Measurements from ENCODE around the gene HEMGN.

The HEMGN gene

GRCh38 chr9:97959585-97959984 lies 21.6 kb upstream of the HEMGN start:
- TF ChIP-seq GLIS3 (CRISPR knock-in tag; IDR thresholded peaks at IDR 0.05) (no peak), OSR1 (CRISPR knock-in tag; IDR thresholded peaks at IDR 0.05) (no peak), ZC3H10 (CRISPR knock-in tag; IDR thresholded peaks at IDR 0.05) (no peak), ESRRG (CRISPR knock-in tag; IDR thresholded peaks at IDR 0.05) (no peak), PATZ1 (CRISPR knock-in tag; IDR thresholded peaks at IDR 0.05; ENCODE audit: borderline replicate concordance) (no peak), RARB (CRISPR knock-in tag; IDR thresholded peaks at IDR 0.05) (no peak), TOX (CRISPR knock-in tag; IDR thresholded peaks at IDR 0.05; ENCODE audit: borderline replicate concordance) (no peak), POU6F1 (CRISPR knock-in tag; IDR thresholded peaks at IDR 0.05; ENCODE audit: borderline replicate concordance, low read depth) (no peak), ZFP30 (CRISPR knock-in tag; IDR thresholded peaks at IDR 0.05) (no peak), ZNF565 (CRISPR knock-in tag; conservative IDR thresholded peaks at IDR 0.05; ENCODE audit: low read depth) (no peak), ZNF70 (CRISPR knock-in tag; IDR thresholded peaks at IDR 0.05) (no peak)
- no peak for ATAC-seq

- TF ChIP-seq ESRRG (CRISPR knock-in tag; IDR thresholded peaks at IDR 0.05) (no peak), CREB5 (CRISPR knock-in tag; IDR thresholded peaks at IDR 0.05; ENCODE audit: low read depth) (no peak), ZNF70 (CRISPR knock-in tag; IDR thresholded peaks at IDR 0.05) (no peak), BACH2 (CRISPR knock-in tag; IDR thresholded peaks at IDR 0.05; ENCODE audit: borderline replicate concordance) (no peak), SNAI2 (CRISPR knock-in tag; IDR thresholded peaks at IDR 0.05) (no peak), GLIS3 (CRISPR knock-in tag; IDR thresholded peaks at IDR 0.05) (no peak), ARNTL (CRISPR knock-in tag; IDR thresholded peaks at IDR 0.05; ENCODE audit: borderline replicate concordance, low read depth) (no peak), ZFP30 (CRISPR knock-in tag; IDR thresholded peaks at IDR 0.05) (no peak), TOX (CRISPR knock-in tag; IDR thresholded peaks at IDR 0.05; ENCODE audit: borderline replicate concordance) (no peak), RARB (CRISPR knock-in tag; IDR thresholded peaks at IDR 0.05) (no peak), PPARA (CRISPR knock-in tag; IDR thresholded peaks at IDR 0.05; ENCODE audit: borderline replicate concordance) (no peak), TCF4 (CRISPR knock-in tag; IDR thresholded peaks at IDR 0.05; ENCODE audit: borderline replicate concordance) (no peak), ISL1 (CRISPR knock-in tag; IDR thresholded peaks at IDR 0.05) (no peak), TSHZ2 (CRISPR knock-in tag; IDR thresholded peaks at IDR 0.05) (no peak), POU6F1 (CRISPR knock-in tag; IDR thresholded peaks at IDR 0.05; ENCODE audit: borderline replicate concordance, low read depth) (no peak), CSDC2 (CRISPR knock-in tag; IDR thresholded peaks at IDR 0.05) (no peak), ZFP3 (CRISPR knock-in tag; IDR thresholded peaks at IDR 0.05) (no peak), ZC3H10 (CRISPR knock-in tag; IDR thresholded peaks at IDR 0.05) (no peak)
- no peak for ATAC-seq
These were observed 21.0 kb upstream of the HEMGN start for GRCh38 chr9:97958812-97959511.
